GM19099 (cell line): ENCODE results near the gene MYH7B.

Source experiments
- POLR2A ChIP-seq: IDR thresholded peaks from 3 replicates; pipeline ENCODE4 v1.6.1; 2011; ENCODE audit warnings: low read depth; ENCODE audit not compliant: insufficient read length; ENCODE audit errors: extremely low read depth

MYH7B gene

DNA sequence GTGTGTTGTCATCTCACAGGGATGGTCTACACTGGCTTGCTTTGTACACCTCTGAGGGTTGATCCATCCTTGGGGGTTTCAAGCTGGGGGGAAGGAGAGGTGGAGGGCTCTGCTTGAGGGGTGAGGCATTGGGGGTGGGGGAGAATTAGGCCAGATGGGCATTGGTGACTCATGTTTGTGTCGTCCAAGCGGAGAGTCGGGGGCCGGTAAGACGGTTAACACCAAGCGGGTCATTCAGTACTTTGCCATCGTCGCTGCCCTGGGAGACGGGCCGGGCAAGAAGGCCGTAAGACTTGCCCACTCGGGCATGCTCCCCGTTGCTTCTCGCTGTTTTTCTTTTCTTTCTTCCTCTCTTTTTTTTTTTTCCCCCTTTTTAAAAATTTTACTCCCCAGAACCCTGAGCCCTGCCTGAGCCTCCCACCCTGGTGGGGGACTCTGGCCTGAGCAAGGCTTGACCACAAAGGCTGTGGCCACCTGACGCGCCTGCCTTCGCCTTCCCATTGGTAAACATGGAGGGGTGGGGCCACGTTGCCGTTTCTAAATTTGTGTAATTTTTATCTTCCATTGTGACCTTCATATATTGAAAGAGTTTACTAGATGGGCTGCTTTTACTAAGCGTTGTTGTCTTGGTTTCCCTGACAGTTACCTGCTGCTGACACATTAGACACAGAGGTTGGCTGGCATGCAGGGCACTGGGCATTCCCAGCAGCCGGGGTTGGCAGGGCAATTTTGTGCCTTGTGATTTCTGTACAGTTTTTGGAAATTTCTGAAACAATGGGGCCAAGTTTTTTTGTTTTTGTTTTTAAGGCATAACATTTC, 26.8 kb downstream of the MYH7B start:
- no peak for TF ChIP-seq POLR2A

DNA sequence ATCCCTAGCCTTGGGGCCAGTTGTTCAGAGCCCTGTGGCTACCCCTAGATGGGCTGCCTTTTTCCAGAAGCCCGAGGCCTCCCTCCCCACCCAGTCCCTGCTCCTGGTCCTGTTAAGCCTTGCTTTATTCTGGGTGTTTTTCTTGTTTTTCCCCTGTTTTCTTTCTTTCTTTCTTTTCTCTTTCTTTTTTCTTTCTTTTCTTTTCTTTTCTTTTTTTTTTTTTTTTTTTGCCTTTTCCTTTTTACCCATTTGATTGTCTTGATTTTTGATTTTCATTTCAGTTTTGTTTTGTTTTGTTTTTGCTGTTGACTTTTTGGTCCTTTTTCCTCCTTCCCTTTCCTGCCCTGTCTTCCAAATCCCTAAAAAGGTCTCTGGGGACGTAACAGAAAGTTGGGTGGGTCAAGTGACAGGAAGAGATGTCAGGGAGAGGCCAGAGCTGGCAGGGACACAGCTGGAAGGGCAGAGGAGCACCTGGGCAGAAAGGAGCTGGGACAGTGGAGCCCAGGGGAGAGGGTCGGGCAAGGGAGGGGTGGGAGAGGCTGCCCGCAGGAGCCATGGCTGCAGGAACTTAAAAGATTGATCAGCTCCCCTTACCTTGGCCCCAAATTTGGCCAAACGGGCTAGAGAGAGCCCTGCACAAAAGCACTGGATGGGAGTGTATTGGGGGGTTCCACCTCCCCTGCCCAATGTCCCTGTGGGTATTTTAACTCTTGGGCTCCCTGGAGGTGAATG, 27.6 kb downstream of the MYH7B start:
- TF ChIP-seq POLR2A: no peak

DNA sequence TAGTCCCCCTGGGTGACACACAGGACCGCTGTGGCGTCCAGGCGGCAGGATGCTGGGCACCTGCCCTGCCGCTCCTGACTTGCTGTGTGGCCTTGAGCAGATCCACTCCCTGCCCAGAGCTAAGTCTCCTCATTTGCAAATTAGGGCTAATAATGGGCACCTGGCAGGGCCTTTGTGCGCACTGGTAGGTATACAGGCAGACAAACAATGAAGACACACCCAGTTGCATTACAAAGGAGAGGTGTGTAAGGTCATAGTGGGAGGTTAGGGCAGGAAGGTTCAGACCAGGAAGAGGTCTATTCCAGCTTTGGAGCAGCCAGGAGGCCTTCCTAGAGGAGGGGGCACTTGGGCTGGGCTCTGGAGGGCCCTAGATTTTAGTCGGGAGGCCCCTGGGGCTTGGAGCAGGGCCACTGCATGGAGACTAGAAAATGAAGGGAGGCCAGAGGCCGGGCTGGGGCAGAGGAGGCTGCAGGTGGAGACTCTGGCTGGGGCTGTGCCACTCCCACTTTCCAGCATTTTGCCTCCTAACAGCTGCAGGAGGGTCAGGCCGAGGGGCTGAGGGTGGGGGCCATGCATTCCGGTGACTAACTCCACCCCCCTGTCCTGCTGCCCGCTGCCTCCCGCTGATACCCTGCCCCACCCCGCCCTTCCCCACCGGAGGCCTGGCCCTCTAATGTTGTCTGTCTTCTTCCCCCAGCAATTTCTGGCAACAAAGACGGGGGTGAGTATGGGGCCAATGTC, 28.5 kb downstream of the MYH7B start:
- TF ChIP-seq POLR2A: no peak

DNA sequence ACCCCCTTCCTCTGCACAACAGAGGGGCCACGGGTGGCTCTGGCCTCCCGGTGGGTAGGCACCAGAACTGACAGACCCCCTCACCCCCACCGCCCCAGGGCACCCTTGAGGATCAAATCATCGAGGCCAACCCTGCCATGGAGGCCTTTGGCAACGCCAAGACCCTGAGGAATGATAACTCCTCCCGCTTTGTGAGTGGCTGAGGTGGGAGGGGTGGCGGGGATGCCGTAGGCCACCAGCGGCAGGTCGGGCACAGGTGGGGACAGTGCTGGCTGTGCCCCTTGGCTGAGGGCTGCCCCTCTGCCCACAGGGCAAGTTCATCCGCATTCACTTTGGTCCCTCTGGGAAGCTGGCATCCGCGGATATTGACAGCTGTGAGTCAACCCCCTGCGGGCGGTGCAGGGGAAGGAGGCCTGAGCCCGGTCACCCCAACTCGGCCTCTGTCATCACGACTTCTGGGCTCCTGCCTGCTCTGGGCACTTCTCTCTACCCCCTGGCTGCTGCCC, 29.1 kb downstream of the MYH7B start:
- no peak for TF ChIP-seq POLR2A

DNA sequence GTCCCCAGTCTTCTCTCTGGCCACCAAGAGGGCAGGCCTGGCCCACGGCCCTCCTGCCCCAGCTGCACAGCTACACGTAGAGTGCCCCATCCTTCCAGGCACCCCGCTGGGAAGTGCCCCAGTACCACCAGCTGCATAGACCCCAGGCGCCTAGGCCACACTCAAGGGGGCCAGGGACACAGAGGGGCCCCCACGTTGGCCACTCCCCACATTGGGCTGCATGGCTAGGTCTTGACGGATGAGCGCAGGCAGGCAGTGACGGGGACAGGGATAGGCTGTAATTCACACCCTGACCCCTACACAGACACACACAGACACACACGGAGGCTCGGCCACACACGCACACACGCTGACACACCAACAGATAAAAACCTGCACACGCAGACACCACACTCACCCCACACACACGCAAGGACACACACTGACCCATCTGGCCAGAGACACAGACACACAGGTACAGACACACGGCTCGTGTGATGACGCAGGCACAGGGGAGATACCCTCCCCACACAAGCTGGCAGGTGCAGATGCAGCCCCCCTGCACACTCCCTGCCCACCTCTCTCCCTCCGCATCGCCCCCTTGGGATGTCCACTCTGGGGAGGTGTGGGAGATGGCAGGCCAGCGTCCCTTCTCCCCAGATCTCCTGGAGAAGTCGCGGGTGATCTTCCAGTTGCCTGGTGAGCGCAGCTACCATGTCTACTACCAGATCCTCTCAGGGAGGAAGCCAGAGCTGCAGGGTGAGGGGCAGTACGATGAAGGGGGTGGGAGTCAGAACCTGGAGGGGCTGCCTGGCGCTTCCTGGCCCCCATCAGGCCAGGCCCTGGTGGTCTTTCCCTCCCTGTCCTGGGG, 30.0 kb downstream of the MYH7B start:
- TF ChIP-seq POLR2A: no peak

DNA sequence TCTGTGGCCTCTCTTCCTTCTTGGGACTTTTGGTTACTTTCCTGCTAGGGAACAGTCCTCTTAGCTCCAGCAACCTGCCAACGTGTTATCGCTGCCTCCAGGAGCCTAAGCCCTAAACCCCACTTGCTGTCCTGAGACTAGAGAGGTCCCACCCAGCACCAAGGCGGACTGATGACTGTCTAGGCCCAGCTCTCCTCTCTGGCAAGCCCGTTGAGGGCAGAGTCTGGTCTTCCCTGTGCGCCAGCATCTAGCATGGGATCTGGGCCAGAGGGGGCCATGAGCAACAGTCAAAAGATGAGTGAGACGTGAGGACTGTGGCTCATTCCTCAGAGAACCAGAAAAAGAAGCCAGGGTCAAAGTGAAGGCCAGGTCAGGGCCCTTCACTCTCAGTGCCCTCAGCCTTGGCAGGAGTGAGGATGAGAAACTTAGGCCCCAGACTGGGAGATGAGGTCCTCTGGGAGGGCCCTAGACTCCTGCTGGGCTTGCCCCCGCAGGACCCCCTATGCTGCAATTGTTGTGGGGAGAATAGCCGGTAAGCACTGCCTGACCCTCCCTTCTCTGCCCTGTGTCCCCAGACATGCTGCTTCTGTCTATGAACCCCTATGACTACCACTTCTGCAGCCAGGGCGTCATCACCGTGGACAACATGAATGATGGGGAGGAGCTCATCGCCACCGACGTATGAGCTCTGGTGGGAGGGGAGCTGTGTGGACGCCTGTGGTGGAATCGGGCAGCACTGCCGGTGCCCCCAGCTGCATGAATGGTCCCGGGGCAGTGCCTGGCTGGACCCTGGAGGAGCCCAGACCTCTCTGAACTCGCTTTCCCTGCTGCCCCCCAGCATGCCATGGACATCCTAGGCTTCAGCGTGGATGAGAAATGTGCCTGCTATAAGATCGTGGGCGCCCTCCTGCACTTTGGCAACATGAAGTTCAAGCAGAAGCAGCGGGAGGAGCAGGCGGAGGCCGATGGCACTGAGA, 30.9 kb downstream of the MYH7B start:
- no peak for TF ChIP-seq POLR2A

DNA sequence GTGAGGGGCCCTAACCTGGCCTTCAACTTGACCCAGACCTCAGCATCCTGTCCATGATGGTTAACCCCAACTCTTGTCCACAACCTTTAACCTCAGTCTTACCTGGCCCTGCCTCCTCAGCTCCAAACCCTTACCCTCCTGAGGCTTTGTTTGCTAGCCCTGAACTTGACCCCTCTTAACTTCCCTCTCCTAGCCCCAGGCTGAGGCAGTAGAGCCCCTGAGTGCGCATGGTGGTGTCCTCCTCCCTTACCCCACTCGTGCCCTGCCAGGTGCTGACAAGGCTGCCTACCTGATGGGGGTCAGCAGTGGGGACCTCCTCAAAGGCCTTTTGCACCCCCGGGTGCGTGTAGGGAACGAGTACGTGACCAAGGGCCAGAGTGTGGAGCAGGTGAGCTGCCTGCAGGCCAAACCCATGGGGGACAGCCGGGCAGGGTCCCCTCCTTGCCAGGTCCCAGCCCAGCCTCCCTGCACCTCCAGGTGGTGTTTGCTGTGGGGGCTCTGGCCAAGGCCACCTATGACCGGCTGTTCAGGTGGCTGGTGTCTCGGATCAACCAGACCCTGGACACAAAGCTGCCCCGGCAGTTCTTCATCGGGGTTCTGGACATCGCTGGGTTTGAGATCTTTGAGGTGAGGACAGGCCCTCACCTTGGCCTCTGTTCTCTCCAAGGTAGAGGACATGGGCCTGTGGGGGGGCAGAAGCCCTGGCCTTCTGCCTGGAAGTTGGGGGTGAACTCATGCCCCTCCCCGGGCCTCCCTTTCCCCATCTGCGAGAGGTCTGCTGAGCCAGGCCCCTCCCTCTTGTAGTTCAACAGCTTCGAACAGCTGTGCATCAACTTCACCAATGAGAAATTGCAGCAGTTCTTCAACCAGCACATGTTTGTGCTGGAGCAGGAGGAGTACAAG, 31.9 kb downstream of the MYH7B start:
- no peak for TF ChIP-seq POLR2A

DNA sequence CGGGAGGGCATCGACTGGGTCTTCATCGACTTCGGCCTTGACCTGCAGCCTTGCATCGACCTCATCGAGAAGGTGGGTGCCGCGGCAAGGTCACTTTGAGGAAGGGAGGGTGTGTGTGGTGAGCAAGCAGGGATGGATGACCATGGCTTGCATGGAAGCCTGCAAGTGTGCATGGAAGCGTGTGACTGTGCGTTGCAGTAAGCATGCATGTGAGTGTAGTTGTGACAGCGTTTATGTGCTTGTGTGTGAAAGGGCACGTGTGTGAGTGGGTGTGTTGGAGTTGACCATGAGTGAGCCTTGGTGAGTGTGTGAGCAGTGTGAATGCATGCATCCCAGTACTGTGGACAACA, 32.5 kb downstream of the MYH7B start:
- TF ChIP-seq POLR2A: no peak

DNA sequence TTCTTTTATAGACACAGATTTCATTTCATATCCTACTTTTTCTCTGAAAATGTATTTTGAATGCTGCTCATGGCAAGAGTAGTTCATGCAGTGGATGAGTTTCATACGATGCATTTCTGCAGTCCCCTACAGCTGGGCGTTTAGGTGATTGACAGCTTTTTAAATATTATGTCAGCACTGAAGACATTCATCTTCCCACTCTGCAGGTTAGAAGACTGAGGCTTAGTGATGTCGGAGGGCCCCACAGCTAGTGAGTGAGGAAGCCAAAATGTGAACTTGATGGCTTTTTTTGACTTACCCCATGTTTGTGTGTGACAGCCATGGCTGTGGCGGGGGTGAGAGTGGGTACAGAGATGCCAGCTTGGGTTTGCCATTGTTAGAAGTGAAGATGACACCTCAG, 33.5 kb downstream of the MYH7B start:
- no peak for TF ChIP-seq POLR2A

DNA sequence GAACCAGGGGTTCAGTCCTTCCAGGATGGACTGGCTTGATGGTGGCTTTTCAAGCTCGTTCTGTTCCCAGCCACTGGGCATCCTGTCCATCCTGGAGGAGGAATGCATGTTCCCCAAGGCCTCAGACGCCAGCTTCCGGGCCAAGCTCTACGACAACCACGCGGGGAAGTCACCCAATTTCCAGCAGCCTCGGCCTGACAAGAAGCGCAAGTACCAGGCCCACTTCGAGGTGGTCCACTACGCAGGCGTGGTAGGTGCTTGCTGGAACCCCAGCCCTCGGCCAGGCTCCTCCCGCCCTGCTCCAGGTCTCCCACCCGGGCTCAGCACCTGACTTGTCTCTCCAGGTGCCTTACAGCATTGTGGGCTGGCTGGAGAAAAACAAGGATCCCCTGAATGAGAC, 34.0 kb downstream of the MYH7B start:
- TF ChIP-seq POLR2A: no peak

DNA sequence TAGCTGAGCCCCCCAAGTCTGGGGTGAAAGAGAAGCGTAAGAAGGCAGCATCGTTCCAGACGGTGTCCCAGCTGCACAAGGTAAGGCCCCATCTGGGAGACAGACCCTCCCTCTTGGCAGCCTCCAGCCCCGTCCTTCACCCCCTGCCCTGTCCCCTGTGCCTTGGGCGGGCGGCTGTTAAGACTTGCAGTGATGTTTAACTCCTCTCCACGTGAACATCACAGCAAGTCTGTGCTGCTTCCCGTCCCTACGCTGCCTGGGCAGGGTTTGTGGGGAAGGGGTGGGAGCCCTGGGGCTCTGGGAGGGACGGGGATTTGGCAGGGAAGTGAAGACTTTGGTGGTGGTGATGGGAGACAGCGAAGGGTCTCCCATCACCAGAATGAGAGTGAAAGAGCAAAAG, 34.6 kb downstream of the MYH7B start:
- no peak for TF ChIP-seq POLR2A

DNA sequence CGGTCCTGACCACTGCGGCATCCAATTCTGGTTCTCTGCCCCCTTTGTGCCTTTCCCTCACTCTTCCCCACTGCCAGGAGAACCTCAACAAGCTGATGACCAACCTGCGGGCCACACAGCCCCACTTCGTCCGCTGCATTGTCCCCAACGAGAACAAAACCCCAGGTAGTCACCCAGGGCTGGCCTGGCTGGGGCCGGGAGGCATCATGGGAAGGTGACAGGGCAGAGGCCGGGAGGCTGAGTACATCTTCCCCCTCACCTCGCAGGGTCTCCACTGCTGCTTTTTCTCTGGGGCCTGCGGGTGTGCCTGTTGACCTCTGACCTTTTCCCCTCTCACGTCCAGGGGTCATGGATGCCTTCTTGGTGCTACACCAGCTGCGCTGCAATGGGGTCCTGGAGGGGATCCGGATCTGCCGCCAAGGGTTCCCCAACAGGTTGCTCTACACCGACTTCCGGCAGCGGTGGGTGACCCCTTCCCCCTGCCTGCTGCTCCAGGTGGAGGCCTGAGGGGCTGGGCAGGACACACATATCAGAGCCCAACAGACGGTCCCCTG, 35.1 kb downstream of the MYH7B start:
- TF ChIP-seq POLR2A: no peak
